CD4-positive, alpha-beta T cell treated with Interleukin-21 for 1 hour (primary cell): Measurements from ENCODE around the gene TNKS1BP1.
"Not testable (repeated sequence)": the region's sequence is repeated elsewhere in the genome, so short reads cannot be mapped to it uniquely, and the experiment has no call there.

Source experiments
- DNase-seq: peaks from one replicate; pipeline ENCODE4 v3.0.0-alpha.2; 2020

Gene TNKS1BP1

GRCh38 chr11:57353036-57353435 lies 28.3 kb upstream of the TNKS1BP1 start:
- DNase-seq: no peak

GRCh38 chr11:57349491-57350274 lies 24.9 kb upstream of the TNKS1BP1 start:
- DNase-seq: peak; percentile 55

- no peak for DNase-seq
Measured at GRCh38 chr11:57348636-57349313, 24.0 kb upstream of the TNKS1BP1 start.

- no peak for DNase-seq
Measured at GRCh38 chr11:57348052-57348451, 23.3 kb upstream of the TNKS1BP1 start.

GRCh38 chr11:57347336-57347735 lies 22.6 kb upstream of the TNKS1BP1 start:
- DNase-seq: no peak

GRCh38 chr11:57345555-57346211 lies 20.9 kb upstream of the TNKS1BP1 start:
- DNase-seq: peak; percentile 74

- DNase-seq: no peak
Measured at GRCh38 chr11:57344826-57345225, 20.1 kb upstream of the TNKS1BP1 start.

GRCh38 chr11:57343825-57344224 lies 19.1 kb upstream of the TNKS1BP1 start:
- no peak for DNase-seq

- no peak for DNase-seq
Measured at GRCh38 chr11:57342702-57343101, 17.9 kb upstream of the TNKS1BP1 start.

- no peak for DNase-seq
Measured at GRCh38 chr11:57341250-57341808, 16.6 kb upstream of the TNKS1BP1 start.

- DNase-seq: no peak
Measured at GRCh38 chr11:57340039-57340615, 15.4 kb upstream of the TNKS1BP1 start.

- DNase-seq: no peak
Measured at GRCh38 chr11:57339328-57339727, 14.6 kb upstream of the TNKS1BP1 start.

- no peak for DNase-seq
Measured at GRCh38 chr11:57338142-57338541, 13.4 kb upstream of the TNKS1BP1 start, which contains the start of gene P2RX3. TSS of gene P2RX3 (plus strand) at chr11:57338352. CDS start at chr11:57338551, 199 bp downstream.

- DNase-seq: not testable (repeated sequence)
Measured at GRCh38 chr11:57336856-57337255, 12.1 kb upstream of the TNKS1BP1 start.

- no peak for DNase-seq
Measured at GRCh38 chr11:57336111-57336666, 11.4 kb upstream of the TNKS1BP1 start.

GRCh38 chr11:57335343-57336110 lies 10.8 kb upstream of the TNKS1BP1 start, which contains the start of gene SSRP1:
TSS of gene SSRP1 (minus strand) at chr11:57335892. CDS start at chr11:57335121, 771 bp downstream.
- DNase-seq: peak; percentile 92

- no peak for DNase-seq
Measured at GRCh38 chr11:57335023-57335342, 10.2 kb upstream of the TNKS1BP1 start.

- DNase-seq: no peak
Measured at GRCh38 chr11:57332694-57333440, 8.1 kb upstream of the TNKS1BP1 start.

- DNase-seq: no peak
Measured at GRCh38 chr11:57331720-57332119, 7.0 kb upstream of the TNKS1BP1 start.

- no peak for DNase-seq
Measured at GRCh38 chr11:57330029-57330428, 5.3 kb upstream of the TNKS1BP1 start.

- DNase-seq: no peak
Measured at GRCh38 chr11:57327721-57328120, 3.0 kb upstream of the TNKS1BP1 start.
